ENCODE data around the gene PAPOLA. TPM values are rescaled to one million over a fixed set of nuclear protein-coding genes. Genes with fewer than 3 reads are reported as not detected.

Gene PAPOLA
- total RNA-seq, 1 donor from 2014 or later = 191 TPM

DNA sequence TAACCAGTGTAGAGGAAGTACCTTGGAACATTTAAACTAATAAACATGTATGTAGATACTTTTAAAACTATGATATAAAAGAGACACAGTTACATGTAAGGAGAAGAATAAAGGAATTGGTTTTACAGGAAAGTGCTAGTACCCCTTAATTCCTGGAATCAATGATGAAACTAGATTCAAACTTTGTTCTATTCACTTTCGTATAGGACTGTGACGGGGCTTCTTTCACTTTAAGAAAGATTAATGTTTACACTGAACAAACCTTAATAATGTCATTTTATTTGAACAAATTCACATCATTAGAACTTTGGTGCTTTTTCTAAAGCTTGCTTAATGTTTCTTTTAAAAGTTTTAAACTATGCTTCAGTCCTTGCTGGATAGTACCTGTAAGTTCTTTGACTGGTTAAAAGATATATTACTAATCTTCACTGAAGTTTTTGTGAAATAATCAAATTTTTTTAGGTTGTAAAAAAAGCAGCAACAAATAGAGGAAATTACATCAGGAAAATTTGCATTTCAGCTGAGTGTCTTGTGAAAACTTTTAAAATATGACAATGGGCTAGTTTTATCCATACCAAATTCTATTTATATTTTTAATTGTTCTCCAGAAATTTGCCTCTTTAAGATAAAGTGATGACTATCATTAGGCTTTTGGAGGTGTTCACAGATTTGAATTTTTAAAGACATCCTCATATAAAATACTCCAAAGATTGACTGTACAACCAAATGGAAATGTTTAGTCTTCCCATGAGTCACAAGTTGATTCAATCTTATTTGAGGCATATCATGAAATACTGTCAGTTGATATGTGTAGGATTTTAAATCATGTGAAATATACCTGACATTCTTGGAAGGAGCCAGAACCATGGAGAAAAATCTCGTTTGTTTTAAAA, 36.2 kb downstream of the PAPOLA start:
- Mint-ChIP-seq H3K4me3 (peak overlapping the region; percentile 40), H3K4me1 (ENCODE audit: low read depth) (peaks cover 13% of the 10 kb centered on the region), H3K9me3 (no peaks in the 10 kb centered on the region), H3K27me3 (ENCODE audit: insufficient read depth) (no peaks in the 10 kb centered on the region), H3K36me3 (ENCODE audit: low read depth) (peaks cover 26% of the 10 kb centered on the region), H3K27ac (peak overlapping the region; percentile 58)
- no peak for DNase-seq (ENCODE audit: low spot score)
- intact Hi-C loops (cut with micrococcal nuclease) = loop anchor here (2.0 kb wide), 1 partner anchor 36 kb away; the partner anchor contains the start of gene PAPOLA

DNA sequence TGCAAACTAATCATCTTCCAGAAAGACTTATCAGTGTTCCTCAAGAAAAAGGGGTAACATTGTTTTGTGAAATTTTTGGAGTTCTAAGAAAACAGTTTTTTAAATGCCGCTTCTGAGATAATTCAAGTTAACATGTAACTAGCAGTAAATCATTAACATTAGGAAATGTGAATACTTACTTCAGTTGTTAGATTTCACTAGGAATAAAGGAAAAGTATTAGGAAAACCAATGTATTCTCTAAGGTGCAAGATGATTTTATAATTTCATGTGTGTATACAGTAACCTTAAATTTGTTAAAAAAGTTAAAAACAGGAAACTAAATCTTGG, 36.8 kb downstream of the PAPOLA start:
- H3K9me3 Mint-ChIP-seq = no peaks in the 10 kb centered on the region
- no peak for DNase-seq (ENCODE audit: low spot score)
- peaks cover 13% of the 10 kb centered on the region for H3K4me1 Mint-ChIP-seq (ENCODE audit: low read depth)
- peak overlapping the region; percentile 29 for H3K27ac Mint-ChIP-seq
- intact Hi-C loops (cut with micrococcal nuclease) = loop anchor here (2.0 kb wide), 1 partner anchor 36 kb away; the partner anchor contains the start of gene PAPOLA
- no peaks in the 10 kb centered on the region for H3K27me3 Mint-ChIP-seq (ENCODE audit: insufficient read depth)
- no peak overlapping the region for H3K4me3 Mint-ChIP-seq
- H3K36me3 Mint-ChIP-seq (ENCODE audit: low read depth) = peaks cover 24% of the 10 kb centered on the region

DNA sequence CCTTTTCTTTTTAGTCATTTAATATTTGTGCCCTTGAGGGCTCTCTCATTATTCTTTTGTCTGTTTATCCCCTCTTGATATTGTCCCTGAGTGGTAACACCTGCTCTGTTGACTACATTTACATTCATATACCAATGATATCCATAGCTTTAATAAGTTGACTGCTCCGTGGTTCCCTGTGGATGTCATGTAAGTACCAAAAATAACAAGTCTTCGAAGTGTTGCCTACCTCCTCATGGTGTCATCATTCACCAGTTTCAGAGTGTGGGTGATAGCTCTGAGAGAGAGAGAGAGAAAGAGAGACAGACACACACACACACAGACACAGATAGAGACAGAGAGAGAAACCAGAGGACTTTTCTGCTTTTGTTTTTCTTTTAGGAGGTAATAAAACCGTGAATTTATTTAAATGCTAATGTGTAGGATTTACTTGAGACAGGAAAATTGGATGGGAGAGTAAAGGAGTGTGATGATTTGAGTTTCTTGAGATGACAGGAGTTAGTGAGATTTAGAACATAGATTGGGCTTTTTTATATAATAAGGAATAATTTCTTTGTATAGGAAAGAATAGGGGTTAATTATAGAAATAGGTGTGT, 52.2 kb downstream of the PAPOLA start:
- no peaks in the 10 kb centered on the region for H3K27me3 Mint-ChIP-seq (ENCODE audit: insufficient read depth)
- peaks cover 8% of the 10 kb centered on the region for H3K4me1 Mint-ChIP-seq (ENCODE audit: low read depth)
- intact Hi-C loops (cut with micrococcal nuclease) = no loop called here
- H3K9me3 Mint-ChIP-seq = no peaks in the 10 kb centered on the region
- peak overlapping the region; percentile 73 for H3K27ac Mint-ChIP-seq
- no peak for DNase-seq (ENCODE audit: low spot score)
- H3K4me3 Mint-ChIP-seq = no peak overlapping the region
- H3K36me3 Mint-ChIP-seq (ENCODE audit: low read depth) = peaks cover 37% of the 10 kb centered on the region

DNA sequence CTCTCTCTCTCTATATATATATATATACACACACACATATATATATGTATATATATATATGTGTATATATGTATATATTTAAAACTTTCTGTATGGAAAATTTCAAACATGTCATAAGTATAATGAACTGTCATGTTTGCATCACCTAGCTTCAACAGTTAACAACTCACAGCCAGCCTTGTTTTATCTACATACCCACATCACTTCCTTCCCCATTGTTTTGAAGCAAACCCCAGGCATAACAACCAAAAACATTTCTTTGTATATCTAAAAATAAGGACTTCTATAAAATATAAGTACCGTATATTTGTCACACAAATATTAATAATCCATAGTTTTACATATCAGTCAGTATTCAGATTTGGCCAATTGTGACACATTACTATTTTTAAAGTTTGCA, 57.4 kb downstream of the PAPOLA start:
- Mint-ChIP-seq H3K27me3 (ENCODE audit: insufficient read depth) (no peaks in the 10 kb centered on the region), H3K4me3 (no peak overlapping the region), H3K4me1 (ENCODE audit: low read depth) (peaks cover 3% of the 10 kb centered on the region), H3K27ac (no peak overlapping the region), H3K36me3 (ENCODE audit: low read depth) (peaks cover 40% of the 10 kb centered on the region), H3K9me3 (no peaks in the 10 kb centered on the region)
- no peak for DNase-seq (ENCODE audit: low spot score)
- intact Hi-C loops (cut with micrococcal nuclease) = no loop called here

DNA sequence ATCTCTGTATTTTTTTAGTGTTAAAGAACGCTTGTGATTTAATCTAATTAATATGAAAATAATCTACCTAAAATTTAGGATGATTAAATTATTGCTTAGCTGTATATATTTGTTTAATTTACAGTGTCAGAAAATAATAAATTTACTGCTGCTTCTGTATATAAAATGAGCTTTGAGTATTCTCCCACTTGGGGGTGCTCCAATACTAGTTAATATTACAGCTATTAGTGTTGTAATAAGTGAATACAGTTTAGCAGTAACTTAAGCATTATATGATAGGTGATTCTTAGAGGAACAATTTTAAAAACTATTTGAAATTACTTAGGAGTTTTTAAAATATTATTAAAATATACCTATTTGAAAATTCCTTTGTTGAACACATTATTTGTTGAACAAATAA, 62.2 kb downstream of the PAPOLA start:
- no peak overlapping the region for H3K4me3 Mint-ChIP-seq
- H3K36me3 Mint-ChIP-seq (ENCODE audit: low read depth) = peaks cover 32% of the 10 kb centered on the region
- H3K4me1 Mint-ChIP-seq (ENCODE audit: low read depth) = no peaks in the 10 kb centered on the region
- no peak overlapping the region for H3K27ac Mint-ChIP-seq
- intact Hi-C loops (cut with micrococcal nuclease) = no loop called here
- no peak for DNase-seq (ENCODE audit: low spot score)
- no peaks in the 10 kb centered on the region for H3K9me3 Mint-ChIP-seq
- no peaks in the 10 kb centered on the region for H3K27me3 Mint-ChIP-seq (ENCODE audit: insufficient read depth)

DNA sequence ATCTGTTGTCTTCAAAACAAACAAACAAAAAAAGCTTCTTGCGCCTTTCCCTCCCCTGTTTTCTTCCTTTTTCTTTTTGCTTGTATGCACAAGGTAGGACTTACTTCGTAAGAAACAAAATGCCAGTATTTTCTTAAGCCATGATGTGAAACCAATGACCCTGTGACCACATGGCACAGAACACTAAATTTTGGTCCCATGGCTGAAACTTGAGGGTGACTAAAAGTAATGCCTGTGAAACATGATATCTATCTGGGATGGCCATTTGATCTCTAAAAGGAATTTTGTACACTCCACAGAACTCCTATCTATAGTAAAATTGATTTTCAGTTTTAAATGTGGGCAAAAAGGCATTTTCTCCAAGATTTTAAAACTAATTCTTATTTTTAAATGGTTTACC, 63.6 kb downstream of the PAPOLA start:
- intact Hi-C loops (cut with micrococcal nuclease) = no loop called here
- H3K36me3 Mint-ChIP-seq (ENCODE audit: low read depth) = peaks cover 29% of the 10 kb centered on the region
- no peaks in the 10 kb centered on the region for H3K4me1 Mint-ChIP-seq (ENCODE audit: low read depth)
- H3K9me3 Mint-ChIP-seq = no peaks in the 10 kb centered on the region
- no peak for DNase-seq (ENCODE audit: low spot score)
- no peak overlapping the region for H3K27ac Mint-ChIP-seq
- H3K4me3 Mint-ChIP-seq = no peak overlapping the region
- no peaks in the 10 kb centered on the region for H3K27me3 Mint-ChIP-seq (ENCODE audit: insufficient read depth)

DNA sequence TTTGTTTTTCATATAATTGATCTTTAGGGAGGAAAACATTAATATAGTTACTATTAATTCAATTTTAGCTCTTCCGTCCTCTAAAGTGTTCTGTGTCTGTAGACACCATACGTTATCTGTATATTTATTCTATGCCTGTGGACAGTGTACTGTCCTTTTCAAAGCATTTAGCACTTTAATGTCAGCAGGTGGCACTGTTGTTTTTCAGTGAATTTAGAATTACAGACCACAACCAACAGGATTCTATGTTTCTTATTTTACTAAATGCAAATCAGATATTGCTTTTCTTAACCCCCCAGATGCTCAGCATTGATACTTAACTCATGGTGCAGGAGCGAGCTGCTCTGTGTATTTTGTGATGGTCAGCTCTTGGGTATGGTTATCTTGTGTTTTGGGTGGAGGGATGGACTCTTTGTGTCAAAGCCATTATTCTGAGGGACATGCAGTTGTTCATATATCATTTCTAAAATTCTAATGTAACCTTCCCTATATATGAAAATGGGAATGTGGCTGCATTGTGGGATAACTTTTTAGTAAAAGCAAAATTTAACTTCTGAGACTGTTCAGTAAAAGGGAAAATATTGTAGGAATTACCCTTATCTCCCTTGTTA, 65.2 kb downstream of the PAPOLA start:
- Mint-ChIP-seq H3K27me3 (ENCODE audit: insufficient read depth) (no peaks in the 10 kb centered on the region), H3K4me3 (no peak overlapping the region), H3K9me3 (no peaks in the 10 kb centered on the region), H3K4me1 (ENCODE audit: low read depth) (no peaks in the 10 kb centered on the region), H3K27ac (no peak overlapping the region), H3K36me3 (ENCODE audit: low read depth) (peaks cover 20% of the 10 kb centered on the region)
- intact Hi-C loops (cut with micrococcal nuclease) = loop anchor here (1.0 kb wide), 1 partner anchor 174 kb away; no protein-coding TSS in a partner anchor
- DNase-seq (ENCODE audit: low spot score) = no peak

DNA sequence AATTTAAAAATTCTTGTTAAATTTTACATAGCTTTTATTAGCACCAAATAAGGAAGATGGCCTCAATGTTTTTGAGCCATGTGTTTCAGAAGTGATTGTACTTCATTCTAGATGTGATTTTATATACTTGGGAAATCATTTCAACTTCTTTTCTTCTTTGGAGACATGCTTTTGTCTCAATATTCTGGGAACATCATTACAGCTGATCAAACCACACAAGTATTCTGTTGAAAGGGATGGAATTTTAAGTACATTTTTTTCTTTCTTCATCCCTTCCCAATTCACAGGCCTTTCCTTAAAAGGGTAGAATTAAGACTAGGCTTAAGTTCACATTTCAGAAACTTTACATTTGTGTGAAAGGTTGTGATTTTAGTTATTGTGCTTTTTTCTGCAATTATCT, 66.4 kb downstream of the PAPOLA start:
- Mint-ChIP-seq H3K36me3 (ENCODE audit: low read depth) (peaks cover 27% of the 10 kb centered on the region), H3K4me1 (ENCODE audit: low read depth) (no peaks in the 10 kb centered on the region), H3K27ac (no peak overlapping the region), H3K4me3 (no peak overlapping the region), H3K27me3 (ENCODE audit: insufficient read depth) (no peaks in the 10 kb centered on the region), H3K9me3 (no peaks in the 10 kb centered on the region)
- DNase-seq (ENCODE audit: low spot score) = no peak
- intact Hi-C loops (cut with micrococcal nuclease) = no loop called here

DNA sequence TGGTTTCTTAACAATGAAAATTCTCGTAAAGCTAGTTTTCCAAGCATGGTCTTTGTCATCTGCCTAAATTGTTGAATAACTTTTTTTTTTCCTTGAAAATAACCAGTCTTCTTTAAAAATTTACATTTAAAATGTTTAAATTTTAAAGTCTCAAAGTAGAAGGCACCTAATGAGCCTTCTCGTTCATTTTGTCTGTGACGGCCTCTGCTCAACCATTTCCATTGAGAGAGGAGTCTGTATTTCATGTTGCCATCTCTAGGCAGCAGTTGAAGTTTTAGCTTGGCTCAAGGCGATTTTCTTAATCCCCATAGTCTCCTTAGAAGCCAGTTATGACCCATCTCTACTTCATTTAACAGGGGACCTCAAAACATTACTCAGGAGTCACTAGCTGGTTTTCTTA, 69.1 kb downstream of the PAPOLA start:
- no peak for DNase-seq (ENCODE audit: low spot score)
- Mint-ChIP-seq H3K9me3 (no peaks in the 10 kb centered on the region), H3K36me3 (ENCODE audit: low read depth) (peaks cover 17% of the 10 kb centered on the region), H3K27ac (no peak overlapping the region), H3K4me1 (ENCODE audit: low read depth) (no peaks in the 10 kb centered on the region), H3K4me3 (no peak overlapping the region), H3K27me3 (ENCODE audit: insufficient read depth) (no peaks in the 10 kb centered on the region)
- intact Hi-C loops (cut with micrococcal nuclease) = no loop called here

DNA sequence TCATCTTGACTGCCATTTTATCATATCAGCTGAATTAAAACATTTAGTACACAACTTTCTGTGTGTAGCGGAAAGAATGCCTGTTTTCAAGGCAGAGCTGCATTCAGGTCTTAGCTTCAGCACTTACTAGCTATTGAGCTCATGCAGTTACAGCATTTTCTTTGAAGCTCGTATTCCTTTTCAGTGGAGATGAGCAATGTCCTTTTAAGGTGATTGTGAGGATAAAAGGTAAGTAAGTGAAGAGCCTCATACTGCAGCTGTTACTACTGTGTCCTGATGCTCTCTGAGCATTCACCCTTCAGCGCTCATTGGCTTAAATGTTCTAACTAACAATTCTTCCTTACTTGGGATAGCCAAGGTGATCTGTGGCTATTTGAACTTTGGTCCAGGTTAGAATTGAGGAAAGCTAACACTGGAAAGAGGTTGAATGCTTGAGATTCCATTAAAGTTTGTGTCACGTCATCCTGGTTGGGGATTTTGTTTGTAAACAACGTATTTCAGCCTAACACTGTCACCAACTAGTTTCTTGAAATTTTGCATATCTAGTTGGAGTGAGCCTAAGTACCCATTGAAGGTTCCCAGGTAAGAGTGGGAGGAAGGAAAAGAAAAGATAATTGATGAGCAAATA, 71.4 kb downstream of the PAPOLA start:
- Mint-ChIP-seq H3K9me3 (no peaks in the 10 kb centered on the region), H3K4me3 (no peak overlapping the region), H3K4me1 (ENCODE audit: low read depth) (peaks cover 5% of the 10 kb centered on the region), H3K27me3 (ENCODE audit: insufficient read depth) (no peaks in the 10 kb centered on the region), H3K27ac (no peak overlapping the region), H3K36me3 (ENCODE audit: low read depth) (peaks cover 9% of the 10 kb centered on the region)
- intact Hi-C loops (cut with micrococcal nuclease) = no loop called here
- no peak for DNase-seq (ENCODE audit: low spot score)

DNA sequence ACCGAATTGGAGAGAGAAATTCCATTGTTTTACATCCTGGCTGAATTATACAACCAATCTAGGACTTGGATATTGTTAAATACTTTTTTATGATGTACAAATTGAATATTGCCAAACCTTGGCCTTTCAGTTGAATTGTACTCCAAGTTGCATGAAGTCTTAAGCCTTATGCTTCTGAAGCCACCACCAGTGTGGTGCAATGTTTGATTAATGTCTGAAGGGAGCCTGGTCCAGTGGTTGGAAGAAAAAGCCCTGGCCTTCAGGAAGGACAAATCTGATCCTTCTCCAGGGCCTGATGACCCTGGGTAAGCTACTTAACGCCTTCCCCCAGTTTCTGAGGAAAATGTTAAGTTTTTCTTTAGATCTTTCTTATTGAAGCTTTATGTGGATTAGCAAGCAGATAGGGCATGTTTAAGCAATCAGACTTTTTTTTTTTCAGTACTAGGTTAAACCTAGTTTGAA, 72.0 kb downstream of the PAPOLA start:
- Mint-ChIP-seq H3K4me3 (no peak overlapping the region), H3K27me3 (ENCODE audit: insufficient read depth) (no peaks in the 10 kb centered on the region), H3K9me3 (no peaks in the 10 kb centered on the region), H3K27ac (no peak overlapping the region), H3K36me3 (ENCODE audit: low read depth) (peaks cover 9% of the 10 kb centered on the region), H3K4me1 (ENCODE audit: low read depth) (peaks cover 5% of the 10 kb centered on the region)
- DNase-seq (ENCODE audit: low spot score) = no peak
- intact Hi-C loops (cut with micrococcal nuclease) = no loop called here

DNA sequence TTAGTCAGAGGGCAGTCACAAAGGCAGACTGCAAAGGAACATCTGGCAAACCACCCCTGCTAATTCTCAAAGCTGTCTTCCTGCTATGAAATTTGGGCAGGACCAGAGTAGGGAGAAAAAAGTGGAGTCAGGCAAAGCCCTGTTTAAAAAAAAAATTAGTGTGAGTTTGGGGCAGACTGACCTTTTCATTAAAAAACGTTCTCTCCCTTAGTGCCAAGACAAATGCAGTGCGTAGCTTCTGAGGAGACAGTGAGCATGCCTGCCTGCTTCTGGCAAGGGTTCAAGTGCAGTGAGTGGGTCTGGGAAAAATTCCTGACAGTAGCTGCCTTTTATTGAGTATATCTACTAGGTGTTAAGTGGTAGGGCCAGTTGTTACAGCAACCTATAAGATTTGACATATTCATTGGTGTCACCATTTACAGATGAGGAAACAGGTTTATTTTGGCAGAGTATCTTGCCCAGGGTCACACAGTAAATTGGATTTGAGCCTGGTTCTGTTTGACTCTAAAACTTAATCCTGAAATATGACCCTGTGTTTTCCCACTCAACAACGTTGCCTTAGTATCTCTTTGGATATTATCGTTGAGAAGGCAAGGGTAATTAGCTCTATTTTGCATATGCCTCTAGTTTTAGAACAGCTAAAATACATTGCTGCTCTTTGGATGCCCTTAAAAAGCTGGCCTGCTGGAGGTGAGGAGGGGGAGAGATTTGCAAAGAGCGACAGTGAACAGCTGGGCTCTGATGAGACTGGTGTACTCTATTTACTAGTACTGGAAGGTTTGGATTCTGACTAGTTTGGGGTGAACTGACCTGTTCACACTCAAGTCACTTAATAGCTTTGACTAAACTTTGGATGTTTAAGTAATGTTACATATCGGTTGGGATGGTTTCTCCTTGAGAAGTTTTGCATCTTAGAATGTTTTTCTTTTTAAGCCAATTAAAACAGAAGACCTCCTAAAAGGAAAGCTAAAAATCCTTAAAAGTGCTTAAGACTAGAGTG, 72.8 kb downstream of the PAPOLA start:
- peaks cover 5% of the 10 kb centered on the region for H3K4me1 Mint-ChIP-seq (ENCODE audit: low read depth)
- DNase-seq (ENCODE audit: low spot score) = no peak
- H3K36me3 Mint-ChIP-seq (ENCODE audit: low read depth) = peaks cover 9% of the 10 kb centered on the region
- H3K27ac Mint-ChIP-seq = no peak overlapping the region
- intact Hi-C loops (cut with micrococcal nuclease) = no loop called here
- no peak overlapping the region for H3K4me3 Mint-ChIP-seq
- H3K9me3 Mint-ChIP-seq = no peaks in the 10 kb centered on the region
- no peaks in the 10 kb centered on the region for H3K27me3 Mint-ChIP-seq (ENCODE audit: insufficient read depth)

Measured in activated T-helper 1 cell treated with anti-CD3 and anti-CD28 coated beads, Interleukin-12 subunit alpha, Interleukin-12 subunit beta, Interleukin-2, Interleukin-4 antibody, amounts not matched to agents 30 ng/mL and 10 ng/mL and 1 ng/mL, durations not matched to agents 14 hours and 24 hours and 36 hours (primary cell).